COLO829 (cell line): ENCODE results near the gene DMAC2.
"Not testable (repeated sequence)": the region's sequence is repeated elsewhere in the genome, so short reads cannot be mapped to it uniquely, and the experiment has no call there.

ENCODE experiments used
- DNase-seq: peaks from one replicate; pipeline ENCODE4 v3.0.0; 2012; ENCODE audit warnings: low spot score

Gene DMAC2

DNA sequence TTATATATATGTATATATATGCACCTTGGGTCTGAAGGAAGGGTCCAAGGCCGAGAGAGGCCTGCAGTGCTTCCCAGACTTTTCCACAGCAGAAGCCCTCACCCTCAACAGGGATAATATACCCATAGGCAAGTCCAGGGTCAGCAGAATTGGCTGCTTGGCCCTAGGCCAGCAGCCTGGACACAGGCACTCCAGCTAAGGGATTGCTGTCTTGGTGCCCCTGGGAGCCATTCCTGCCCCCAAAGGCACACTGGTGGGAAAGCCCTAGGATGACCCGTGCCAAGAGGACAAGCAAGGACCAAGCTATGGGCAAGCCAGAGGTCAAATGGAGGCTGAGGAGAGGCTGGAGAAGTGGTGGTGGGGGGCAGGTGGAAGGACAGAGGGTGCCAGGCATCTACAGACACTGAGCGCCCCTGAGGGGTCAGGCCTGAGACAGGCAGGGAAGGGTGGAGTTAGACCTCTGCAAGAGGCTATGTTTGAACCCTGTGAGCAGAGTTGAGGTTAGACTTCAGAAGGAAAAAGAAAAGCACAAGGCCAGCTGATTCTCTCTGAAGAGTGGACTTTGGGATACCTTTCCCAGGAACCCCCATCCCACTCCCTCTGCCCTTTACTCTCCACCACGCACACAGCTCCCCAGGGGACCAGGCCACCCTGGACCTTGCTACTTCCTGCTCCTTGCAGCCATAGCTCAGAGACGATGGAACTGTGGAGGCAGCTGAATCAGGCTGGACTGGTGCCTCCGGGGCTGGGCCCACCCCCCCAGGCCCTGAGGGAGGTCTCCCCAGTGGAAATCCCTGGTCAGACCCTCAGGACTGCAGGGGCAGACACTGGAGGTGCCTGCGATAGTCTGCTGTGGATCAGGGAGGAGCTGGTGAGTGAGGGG is 3.0 kb upstream of the DMAC2 start, which contains the start of gene ERICH4:
ERICH4 (plus strand) TSS at position 684 of the 883 bp plus-strand sequence; CDS start at position 698, 14 bp downstream.
- no peak for DNase-seq

DNA sequence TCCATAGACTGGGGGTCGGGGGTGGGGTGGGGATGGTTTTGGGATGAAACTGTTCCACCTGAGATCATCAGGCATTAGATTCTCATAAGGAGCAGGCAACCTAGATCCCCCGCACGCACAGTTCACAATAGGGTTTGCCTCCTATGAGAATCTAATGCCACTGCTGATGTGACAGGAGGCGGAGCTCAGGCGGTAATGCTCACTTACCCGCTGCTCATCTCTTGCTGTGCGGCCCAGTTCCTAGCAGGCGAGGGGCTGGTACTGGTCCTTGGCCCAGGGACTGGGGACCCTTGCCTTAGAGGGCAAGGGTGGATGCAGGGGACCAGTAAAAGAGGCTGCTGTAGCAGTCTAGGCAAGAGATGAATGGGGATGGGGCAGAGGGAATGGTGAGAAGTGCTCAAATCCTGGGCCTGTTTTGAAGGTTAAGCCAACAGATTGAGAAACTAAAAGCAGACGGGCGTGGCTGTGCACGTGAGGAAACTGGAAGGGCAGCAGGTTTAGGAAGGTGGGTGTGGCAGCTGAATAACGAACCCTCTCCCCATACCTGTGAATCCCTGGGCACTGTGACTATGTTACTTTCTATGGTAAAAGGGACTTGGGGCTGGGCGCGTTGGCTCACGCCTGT is 1.7 kb upstream of the DMAC2 start:
- no peak for DNase-seq

DNA sequence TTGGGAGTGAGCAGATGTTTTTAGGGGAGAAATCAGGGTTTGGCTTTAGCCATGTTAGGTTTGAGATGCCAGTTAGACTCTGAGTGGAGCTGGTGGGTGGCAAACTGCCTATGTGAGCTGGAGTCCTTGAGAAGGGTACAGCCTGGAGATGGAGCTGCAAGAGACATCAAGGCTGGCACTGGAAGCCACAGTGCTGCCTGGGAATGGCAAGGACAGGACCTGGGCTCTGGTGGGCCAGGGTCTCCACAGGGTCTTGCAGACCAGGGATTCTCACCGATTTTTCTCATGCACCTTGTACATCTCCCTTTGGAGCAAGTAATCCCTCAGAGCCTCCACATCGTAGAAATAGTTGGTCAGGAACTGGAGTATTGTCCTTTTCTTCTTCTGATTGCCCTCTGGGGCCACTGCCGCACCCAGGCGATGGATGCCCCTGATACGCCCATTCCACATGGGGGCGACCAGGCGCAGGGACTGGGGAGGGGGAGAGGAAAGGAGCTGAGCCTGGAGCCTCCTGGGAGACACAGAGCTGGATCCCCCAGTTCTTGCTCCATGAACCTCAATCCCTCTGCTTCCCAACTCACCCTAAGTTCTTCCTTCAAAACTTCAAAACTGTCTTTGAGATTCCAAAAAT is 1.7 kb downstream of the DMAC2 start:
- DNase-seq: no peak

DNA sequence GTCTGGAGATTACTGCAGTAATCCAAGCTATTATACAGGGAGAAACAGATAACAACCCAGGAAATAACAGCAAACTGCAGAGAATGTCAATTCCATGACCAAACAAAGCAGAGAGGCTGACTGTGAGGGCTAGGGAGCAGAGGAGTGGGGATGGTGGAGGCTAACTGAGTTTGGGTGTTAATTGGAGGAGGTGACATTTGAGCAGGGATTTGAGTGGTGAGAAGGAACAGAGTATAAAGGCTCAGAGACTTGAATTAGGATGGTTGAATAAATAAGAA is 3.1 kb downstream of the DMAC2 start:
- DNase-seq: no peak

DNA sequence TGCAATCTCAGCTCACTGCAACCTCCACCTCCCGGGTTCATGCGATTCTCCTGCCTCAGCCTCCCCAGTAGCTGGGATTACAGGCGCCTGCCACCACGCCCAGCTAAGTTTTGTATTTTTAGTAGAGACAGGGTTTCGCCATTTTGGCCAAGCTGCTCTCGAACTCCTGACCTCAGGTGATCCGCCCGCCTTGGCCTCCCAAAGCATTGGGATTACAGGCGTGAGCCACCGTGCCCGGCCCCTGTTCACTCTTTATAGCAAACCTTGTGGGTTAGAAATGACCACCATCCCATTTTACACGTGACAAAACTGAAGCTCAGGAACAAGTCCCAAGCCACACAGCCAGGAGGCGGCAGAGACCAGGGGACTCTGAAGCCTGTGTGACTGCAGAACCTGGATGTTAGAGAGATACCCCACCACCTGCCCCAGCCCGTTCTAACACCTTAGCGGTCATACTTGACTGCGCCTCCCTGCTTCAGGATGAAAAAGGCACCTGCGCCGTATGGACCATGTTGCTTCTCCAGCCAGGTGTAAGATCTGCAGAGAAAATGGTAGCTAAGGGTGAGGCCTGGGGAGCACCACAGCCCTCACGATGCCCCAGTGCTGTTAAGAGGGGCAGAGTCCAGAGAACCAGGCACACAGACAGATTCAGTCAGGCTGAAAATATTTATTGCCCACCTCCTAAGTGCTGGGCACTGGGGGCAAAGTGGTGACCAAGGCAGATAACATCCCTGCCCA is 3.6 kb downstream of the DMAC2 start:
- DNase-seq: no peak

DNA sequence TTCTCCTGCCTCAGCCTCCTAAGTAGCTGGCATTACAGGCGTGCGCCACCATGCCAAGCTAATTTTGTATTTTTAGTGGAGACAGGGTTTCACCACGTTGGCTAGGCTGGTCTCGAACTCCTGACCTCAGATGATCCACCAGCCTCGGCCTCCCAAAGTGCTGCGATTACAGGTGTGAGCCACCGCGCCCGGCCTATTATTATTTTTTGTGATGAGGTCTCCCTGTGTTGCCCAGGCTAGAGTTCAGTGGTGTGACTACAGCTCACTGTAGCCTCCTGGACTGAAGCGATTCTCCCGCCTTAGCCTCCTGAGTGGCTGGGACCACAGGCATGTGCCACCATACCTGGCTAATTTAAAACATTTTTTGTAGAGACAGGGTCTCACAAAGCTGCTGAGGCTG is 4.3 kb downstream of the DMAC2 start:
- DNase-seq: not testable (repeated sequence)

DNA sequence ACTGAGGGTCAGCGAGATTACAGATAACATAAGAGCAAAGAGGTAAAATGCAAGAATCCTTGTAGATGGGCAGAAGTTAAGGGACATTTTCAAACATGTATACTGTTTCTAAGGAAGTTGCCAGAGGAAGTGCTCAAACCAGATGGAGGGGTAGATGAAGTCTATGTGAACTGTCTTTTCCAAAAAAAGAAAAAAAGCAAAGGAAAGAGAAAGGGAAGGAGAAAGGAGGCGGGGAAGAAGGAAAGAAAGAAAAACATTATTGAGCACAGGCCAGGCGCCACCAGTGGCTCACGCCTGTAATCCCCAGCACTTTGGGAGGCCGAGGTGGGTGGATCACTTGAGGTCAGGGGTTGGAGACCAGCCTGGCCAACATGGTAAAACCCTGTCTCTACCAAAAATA is 5.3 kb downstream of the DMAC2 start:
- no peak for DNase-seq

DNA sequence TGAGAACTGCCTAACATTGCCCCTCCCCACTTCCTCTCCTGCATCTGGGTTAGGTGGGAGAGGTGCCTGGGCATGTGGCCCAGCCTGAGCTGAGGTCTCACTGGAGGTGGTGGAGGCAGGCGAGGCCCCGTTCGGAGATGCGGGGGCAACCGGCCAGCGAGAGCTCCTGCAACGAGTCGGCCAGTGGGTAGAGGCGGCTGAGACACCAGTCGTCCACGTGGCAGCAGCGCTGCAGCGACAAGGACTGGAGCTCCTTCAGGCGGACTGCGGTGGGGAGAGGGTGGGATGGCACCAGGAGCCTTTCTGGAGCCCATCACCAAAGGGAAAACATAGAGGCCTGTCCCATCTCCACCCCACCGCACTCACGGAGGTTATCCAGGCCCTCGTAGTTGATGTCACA is 6.5 kb downstream of the DMAC2 start:
- DNase-seq: no peak

DNA sequence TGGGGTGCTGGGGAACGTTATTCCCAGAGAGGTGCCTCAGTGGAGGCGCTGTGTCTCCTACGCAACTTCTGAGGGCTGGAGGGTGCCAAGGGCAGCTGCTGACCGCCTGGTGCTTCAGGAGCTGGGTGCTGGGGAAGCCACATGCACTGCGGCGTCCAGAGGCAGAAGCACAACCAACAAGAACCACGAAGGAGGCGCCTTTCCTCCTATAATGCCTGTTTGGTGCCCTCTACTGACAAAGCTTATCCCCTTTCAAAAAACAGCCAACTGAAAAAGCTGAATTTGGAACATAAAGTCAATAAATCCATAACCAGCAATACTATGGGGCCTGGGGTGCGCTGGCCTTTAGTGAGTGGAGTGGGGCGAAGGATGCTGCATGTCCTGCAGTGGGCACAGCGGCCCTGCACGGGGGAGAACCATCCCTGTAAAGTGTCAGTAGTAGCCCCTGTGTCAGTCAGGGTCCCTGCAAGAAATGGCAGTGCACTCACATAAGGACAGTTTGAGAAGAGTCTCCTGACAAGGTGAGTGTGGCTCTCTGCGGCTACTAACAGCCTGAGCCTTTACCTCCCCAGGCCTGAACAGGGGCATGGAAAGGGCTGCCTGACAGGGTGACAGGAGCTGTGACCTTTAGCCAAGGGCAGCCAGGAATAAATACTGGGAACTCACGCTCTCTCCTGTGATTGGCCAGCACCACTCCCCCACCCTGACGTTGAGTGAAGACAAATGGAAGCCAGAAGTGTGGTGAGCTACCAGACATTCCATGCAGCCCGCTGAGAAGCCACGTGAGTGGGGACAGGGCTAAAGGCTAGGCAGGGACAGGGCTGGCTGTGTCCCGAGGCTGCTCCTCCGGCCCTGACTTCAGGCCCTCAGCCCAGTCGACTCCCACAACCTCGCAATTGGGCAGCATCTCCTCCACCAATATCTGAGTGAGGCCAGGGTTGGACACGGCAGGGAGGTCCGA is 8.0 kb downstream of the DMAC2 start:
- no peak for DNase-seq

DNA sequence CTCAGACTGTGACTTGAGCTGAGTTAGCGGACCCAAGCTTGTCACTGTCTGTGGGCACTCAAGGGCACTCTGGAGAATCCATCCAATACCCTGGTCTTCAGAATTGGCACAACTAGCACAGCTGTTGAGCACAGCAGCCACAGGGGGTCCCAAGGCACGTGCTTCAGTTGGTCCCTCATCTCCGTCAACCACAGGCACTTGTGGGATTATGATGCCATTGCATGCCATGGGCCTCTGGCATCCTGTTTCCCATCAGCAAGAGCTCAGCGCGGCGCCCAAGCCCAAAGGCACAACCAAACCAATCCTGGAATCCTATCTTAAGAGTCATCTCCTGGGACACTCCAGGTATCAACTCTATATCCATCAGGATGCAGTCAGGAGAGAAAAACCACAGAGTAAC is 8.8 kb downstream of the DMAC2 start:
- DNase-seq: no peak

DNA sequence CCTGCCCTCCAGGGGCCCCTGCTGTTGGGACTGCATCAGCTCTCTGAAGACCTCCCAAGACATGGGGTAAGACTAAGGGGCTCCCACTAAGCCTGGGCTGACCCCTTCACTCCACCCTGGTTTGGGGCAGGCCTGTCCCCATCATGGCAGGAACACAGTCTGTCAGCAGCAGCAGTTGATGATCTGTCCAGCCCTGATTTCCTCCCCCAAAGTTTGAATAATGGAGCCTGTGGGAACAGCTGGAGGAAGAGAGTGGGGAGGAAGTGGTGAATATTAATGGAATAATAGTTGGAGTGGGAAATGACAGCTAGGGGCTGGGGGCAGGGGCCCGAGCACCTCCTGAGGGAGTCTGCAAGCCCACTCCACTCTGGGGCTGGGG is 11.2 kb downstream of the DMAC2 start:
- no peak for DNase-seq

DNA sequence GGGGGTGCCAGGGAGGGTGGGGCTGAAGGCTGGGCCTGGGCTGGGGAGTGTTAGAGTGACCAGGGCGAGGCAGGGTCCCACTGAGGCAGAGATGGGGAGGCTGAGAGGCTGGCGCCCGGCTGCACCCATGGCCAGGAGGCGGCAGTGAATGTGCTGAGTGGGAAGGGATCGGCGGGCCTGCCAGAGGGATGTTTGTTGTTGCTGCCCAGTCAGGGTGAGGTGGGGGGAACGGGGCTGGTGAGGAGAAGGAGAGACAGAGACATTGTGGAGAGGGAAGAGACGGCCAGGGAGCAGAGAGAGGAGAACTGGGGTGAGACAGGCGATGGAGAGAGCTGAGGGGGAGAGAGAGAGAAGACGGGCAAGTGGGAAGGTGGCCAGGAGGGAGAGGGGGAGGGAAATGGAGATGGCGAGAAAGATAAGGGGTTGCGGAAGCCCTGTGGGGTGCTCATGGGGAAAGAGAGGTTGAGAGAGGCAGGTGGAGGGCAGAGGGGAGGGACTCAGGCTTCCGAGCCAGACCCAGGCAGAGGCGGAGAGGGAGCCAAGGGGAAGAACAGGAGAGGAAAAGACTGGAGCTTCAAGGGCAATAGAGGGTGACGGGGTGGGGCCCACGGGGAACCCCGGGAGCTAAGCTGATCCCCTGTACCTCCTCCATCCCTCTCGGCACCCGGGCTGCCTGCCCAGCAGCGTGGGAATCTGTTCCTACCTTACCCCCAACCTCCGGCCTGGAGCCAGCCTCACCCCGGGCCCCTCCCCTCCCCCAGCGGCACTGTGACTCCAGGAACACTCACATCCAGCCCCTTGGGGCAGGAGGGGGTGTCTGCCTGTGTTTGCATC is 11.8 kb downstream of the DMAC2 start:
- no peak for DNase-seq

DNA sequence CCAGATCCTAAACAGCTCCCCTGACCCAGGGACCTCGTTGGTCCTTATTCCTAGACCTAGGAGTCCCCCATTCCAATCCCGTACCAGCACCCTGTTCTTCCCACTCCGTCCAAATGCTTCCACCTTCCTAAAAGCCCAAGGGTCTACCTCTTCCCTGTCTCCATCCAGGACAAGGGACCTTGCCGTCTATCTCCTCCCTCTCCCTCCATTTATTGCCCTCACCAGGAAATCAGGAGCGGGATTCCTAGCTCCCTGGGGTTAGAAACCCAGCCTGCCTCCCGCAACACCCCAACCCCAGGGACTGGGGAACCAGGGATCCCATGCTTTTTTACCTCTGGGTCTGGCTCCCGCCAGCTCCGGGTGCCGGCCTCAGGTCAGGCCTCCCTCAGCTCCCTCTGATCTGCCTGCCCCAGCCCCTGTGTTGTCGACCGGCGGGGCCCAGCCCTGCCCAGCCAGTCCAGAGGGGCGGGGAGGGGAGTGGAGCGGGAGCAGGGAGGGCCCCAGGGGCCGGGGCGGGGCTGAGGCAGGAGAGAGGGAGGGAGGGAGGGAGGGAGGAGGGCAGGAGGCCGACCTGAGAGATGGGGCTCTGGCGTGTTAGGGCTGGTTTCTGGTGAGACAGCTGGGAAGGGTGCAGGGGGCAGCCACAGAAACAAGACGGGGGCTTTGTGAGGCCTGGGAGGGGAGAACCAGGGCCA is 12.6 kb downstream of the DMAC2 start, which contains the start of gene B3GNT8:
B3GNT8 (minus strand) TSS at position 423 of the 695 bp plus-strand sequence. CDS start 596 bp downstream, outside the sequence.
- no peak for DNase-seq

DNA sequence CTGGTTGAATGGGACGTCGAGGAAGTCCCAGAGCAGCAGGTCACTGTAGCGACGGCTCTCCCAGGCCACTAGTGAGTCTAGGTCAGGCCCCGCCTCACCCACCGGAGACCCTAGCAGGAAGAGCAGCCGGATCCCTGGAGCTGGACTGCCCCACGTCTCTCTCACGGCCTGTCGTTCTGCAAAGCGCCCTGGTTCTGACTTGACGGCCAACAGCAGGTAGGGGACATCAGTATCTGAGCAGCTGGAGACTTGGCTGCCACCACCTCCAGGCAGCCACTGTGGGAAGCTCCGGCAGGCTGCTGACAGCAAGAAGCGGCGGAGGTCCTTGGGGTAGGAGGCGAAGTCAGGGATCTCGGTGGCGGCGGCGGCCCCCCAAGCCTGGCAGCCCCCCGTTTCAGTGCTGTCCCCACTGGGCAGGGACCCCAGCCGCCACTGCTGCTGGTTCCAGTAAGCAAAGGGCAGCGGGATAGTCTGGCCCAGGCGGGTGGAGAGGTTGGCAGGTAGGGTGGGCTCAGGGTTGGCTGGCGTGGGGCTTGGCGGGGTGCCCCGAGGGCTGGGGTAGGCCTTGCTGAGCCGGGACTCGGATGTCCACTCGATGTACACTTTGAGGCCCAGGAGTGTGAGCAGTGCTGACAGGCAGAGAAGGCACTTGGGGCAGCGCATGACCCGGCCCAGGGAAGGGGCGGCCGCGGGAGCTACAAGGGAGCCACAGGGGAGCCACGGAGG is 13.4 kb downstream of the DMAC2 start:
- DNase-seq: no peak

DNA sequence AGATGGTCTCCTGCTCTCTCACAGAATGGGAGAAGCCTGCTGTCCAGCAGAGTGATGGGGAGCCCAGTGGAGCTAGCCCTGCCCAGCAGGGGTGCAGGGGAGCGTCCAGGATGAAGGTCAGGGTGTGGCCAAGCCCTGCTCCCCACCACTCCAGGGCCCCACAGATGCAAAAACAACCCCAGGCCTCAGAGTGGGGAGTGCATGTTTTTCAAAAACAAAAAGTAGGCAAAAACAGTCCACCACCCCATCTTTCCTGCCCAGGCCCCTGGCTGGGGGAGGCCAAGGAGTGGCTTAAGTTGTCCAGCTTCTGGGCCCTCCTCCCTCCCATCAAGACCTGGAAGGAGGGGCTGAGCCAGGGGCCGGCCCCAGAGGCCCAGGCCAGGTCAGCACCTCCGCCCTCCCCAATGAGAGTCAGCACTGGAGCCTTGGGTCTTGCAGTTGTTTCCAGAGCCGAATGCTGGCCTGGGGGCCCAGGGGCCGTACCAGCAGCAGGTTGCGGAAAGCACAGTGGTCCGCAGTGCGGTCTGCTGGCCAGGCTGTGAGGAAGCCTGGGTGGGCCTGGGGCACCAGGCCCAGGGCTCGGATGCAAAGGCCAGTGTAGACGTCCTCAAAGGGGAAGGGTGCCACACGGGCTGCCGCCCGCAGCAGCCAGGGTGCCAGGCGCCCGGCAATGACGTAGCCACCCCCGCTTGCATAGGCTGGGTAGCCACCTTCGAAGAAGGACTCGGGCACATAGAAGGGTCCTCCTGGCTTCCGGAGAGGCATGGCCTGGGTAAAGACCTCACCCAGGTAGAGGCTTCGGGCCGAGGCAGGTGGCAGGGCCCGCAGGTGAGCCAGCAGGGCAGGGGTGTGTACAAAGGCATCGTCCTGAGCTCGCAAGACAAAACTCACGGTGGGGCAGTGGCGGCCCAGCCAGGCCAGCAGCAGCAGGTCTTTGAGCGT is 14.3 kb downstream of the DMAC2 start:
- DNase-seq: no peak

DNA sequence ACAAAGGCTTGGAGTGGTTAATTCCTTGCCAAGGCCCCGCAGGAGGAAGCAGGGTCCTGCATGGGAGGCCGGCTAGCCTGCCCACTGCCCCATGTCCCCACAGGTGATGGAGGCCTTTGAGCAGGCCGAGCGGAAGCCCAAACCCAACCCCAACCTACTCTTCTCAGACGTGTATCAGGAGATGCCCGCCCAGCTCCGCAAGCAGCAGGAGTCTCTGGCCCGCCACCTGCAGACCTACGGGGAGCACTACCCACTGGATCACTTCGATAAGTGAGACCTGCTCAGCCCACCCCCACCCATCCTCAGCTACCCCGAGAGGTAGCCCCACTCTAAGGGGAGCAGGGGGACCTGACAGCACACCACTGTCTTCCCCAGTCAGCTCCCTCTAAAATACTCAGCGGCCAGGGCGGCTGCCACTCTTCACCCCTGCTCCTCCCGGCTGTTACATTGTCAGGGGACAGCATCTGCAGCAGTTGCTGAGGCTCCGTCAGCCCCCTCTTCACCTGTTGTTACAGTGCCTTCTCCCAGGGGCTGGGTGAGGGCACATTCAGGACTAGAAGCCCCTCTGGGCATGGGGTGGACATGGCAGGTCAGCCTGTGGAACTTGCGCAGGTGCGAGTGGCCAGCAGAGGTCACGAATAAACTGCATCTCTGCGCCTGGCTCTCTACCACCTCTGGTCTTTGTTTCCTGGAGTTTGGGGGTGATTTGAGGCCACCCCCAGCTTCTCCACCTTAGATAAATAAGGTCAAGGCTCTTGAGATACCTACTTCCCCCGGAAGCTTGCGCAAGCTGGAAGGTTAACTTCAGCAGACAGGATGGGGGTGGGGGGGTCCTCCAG is 15.2 kb downstream of the DMAC2 start:
- DNase-seq: no peak

DNA sequence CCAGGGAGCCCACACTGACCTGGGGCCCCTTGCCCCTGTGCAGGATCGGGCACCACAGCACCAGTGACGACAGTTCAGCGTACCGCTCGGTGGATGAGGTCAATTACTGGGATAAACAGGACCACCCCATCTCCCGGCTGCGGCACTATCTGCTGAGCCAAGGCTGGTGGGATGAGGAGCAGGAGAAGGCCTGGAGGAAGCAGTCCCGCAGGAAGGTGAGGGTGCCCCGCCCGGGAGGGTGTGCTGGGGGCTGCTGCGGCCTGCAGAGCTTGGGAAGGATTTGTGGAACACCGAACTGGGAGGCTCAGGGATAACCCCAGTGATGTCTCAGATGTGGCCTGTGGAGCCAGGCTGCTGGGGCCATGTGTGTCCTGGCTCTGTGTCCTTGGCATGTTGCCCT is 16.8 kb downstream of the DMAC2 start:
- no peak for DNase-seq
